Hepatocyte (in vitro differentiated cells): Measurements from ENCODE around the gene FAM240A. TPM values are rescaled to one million over a fixed set of nuclear protein-coding genes. Genes with fewer than 3 reads are reported as not detected.

Experiments
- DNase-seq: peaks from one replicate; pipeline ENCODE4 v3.0.0-alpha.2; 2016; ENCODE audit warnings: low spot score
- H2AFZ ChIP-seq: fragments of 200-600 bp; sonication (generic); 2 replicates; pipeline ENCODE4 v1.6.0; 2016; ENCODE audit warnings: antibody characterized with exemption, mild to moderate bottlenecking
- H3K27ac ChIP-seq: fragments of 200-600 bp; sonication (generic); 2 replicates; pipeline ENCODE4 v1.5.1; 2016; ENCODE audit warnings: mild to moderate bottlenecking
- H3K27me3 ChIP-seq: fragments of 200-600 bp; sonication (generic); 2 replicates; pipeline ENCODE4 v1.6.1; 2016
- H3K36me3 ChIP-seq: fragments of 200-600 bp; sonication (generic); replicated peaks from 2 replicates; pipeline ENCODE4 v1.5.1; 2016; ENCODE audit warnings: low read depth; ENCODE audit not compliant: insufficient read depth
- H3K4me1 ChIP-seq: fragments of 200-600 bp; sonication (generic); 2 replicates; pipeline ENCODE4 v1.5.1; 2016; ENCODE audit warnings: mild to moderate bottlenecking, moderate library complexity; ENCODE audit not compliant: insufficient read depth
- H3K4me2 ChIP-seq: fragments of 200-600 bp; sonication (generic); 2 replicates; pipeline ENCODE4 v1.6.0; 2016
- H3K4me3 ChIP-seq: fragments of 200-600 bp; sonication (generic); 2 replicates; pipeline ENCODE4 v1.5.1; 2016; ENCODE audit warnings: mild to moderate bottlenecking
- H3K79me2 ChIP-seq: fragments of 200-600 bp; sonication (generic); 2 replicates; pipeline ENCODE4 v1.6.0; 2017; ENCODE audit warnings: mild to moderate bottlenecking
- H3K9me2 ChIP-seq: fragments of 200-600 bp; sonication (generic); replicated peaks from 2 replicates; pipeline ENCODE4 v1.6.0; 2017; ENCODE audit warnings: mild to moderate bottlenecking; ENCODE audit not compliant: insufficient read depth
- H3K9me3 ChIP-seq: fragments of 200-600 bp; sonication (generic); 2 replicates; pipeline ENCODE4 v1.5.1; 2016; ENCODE audit warnings: low read depth, mild to moderate bottlenecking
- H4K20me1 ChIP-seq: fragments of 200-600 bp; sonication (generic); 2 replicates; pipeline ENCODE4 v1.6.0; 2016; ENCODE audit warnings: mild to moderate bottlenecking; ENCODE audit not compliant: insufficient read depth, poor library complexity, severe bottlenecking
- CTCF ChIP-seq: fragments of 200-600 bp; sonication (generic); IDR thresholded peaks from 2 replicates; pipeline ENCODE4 v1.5.1; 2016; ENCODE audit warnings: antibody characterized with exemption, mild to moderate bottlenecking; ENCODE audit not compliant: poor library complexity
- EZH2 ChIP-seq: fragments of 200-600 bp; sonication (generic); IDR thresholded peaks from 2 replicates; pipeline ENCODE4 v1.6.1; 2016; ENCODE audit warnings: antibody characterized with exemption, mild to moderate bottlenecking, borderline replicate concordance
- EZH2phosphoT487 ChIP-seq: fragments of 200-600 bp; sonication (generic); IDR thresholded peaks from one replicate; pipeline ENCODE4 v1.6.1; 2018; ENCODE audit warnings: antibody characterized with exemption, mild to moderate bottlenecking, low read depth, moderate library complexity; ENCODE audit not compliant: unreplicated experiment, severe bottlenecking
- WGBS: methylation state at CpG from one replicate; pipeline ENCODE4 v1.1.6; 2016; ENCODE audit warnings: low lambda C conversion rate; ENCODE audit errors: missing lambda C conversion rate; 5-methylcytosine and 5-hydroxymethylcytosine counted together
- polyA plus RNA-seq: library from polyadenylated mRNA; unstranded; fragments of >200 nt; fragmentation: Nextera tagmentation; extraction: Ambion mirVana; gene quantifications from 2 replicates; pipeline ENCODE4 v1.2.1, GENCODE V29; 2016
- total RNA-seq: library from RNA; depleted of rRNA; stranded (reverse); fragments of >200 nt; gene quantifications from 2 replicates; pipeline ENCODE4 v1.2.3, GENCODE V29; 2014

FAM240A gene
- total and polyA plus RNA-seq, 2 experiments from 2014 or later: not detected

- Histone ChIP-seq H3K79me2 (no peaks in the 10 kb centered on the region), H2AFZ (no peak overlapping the region), H3K27me3 (no peaks in the 10 kb centered on the region), H3K9me2 (no peaks in the 10 kb centered on the region), H3K4me2 (no peak overlapping the region), H3K36me3 (no peaks in the 10 kb centered on the region), H3K4me1 (no peaks in the 10 kb centered on the region), H3K9me3 (no peaks in the 10 kb centered on the region), H3K27ac (no peak overlapping the region), H4K20me1 (no peaks in the 10 kb centered on the region), H3K4me3 (no peak overlapping the region)
- WGBS: 85% methylated on average over 14 of the region's 14 CpGs
- no peak for TF ChIP-seq CTCF
- DNase-seq: no peak
Observed at GRCh38 chr3:46593274-46593862, 19.0 kb upstream of the FAM240A start.

GRCh38 chr3:46593979-46594378 lies 18.3 kb upstream of the FAM240A start:
- DNase-seq: no peak
- TF ChIP-seq EZH2 (no peak), EZH2phosphoT487 (no peak), CTCF (no peak)
- H2AFZ ChIP-seq: no peak overlapping the region
- H3K4me2 ChIP-seq: no peak overlapping the region
- H3K79me2 ChIP-seq: no peaks in the 10 kb centered on the region
- no peaks in the 10 kb centered on the region for H3K9me3 ChIP-seq
- no peaks in the 10 kb centered on the region for H3K4me1 ChIP-seq
- H3K36me3 ChIP-seq: no peaks in the 10 kb centered on the region
- H4K20me1 ChIP-seq: no peaks in the 10 kb centered on the region
- H3K9me2 ChIP-seq: no peaks in the 10 kb centered on the region
- no peak overlapping the region for H3K27ac ChIP-seq
- H3K27me3 ChIP-seq: no peaks in the 10 kb centered on the region
- H3K4me3 ChIP-seq: no peak overlapping the region

- H2AFZ ChIP-seq: no peak overlapping the region
- no peaks in the 10 kb centered on the region for H3K27me3 ChIP-seq
- TF ChIP-seq CTCF (no peak), EZH2 (no peak), EZH2phosphoT487 (no peak)
- DNase-seq: no peak
- H3K9me3 ChIP-seq: no peaks in the 10 kb centered on the region
- H3K4me3 ChIP-seq: no peak overlapping the region
- WGBS: 95% methylated on average over 4 of the region's 4 CpGs
- no peaks in the 10 kb centered on the region for H3K36me3 ChIP-seq
- H3K4me2 ChIP-seq: no peak overlapping the region
- H3K4me1 ChIP-seq: no peaks in the 10 kb centered on the region
- no peaks in the 10 kb centered on the region for H4K20me1 ChIP-seq
- H3K9me2 ChIP-seq: no peaks in the 10 kb centered on the region
- H3K27ac ChIP-seq: no peak overlapping the region
- no peaks in the 10 kb centered on the region for H3K79me2 ChIP-seq
Observed at GRCh38 chr3:46594723-46595122, 17.6 kb upstream of the FAM240A start.

- Histone ChIP-seq H3K9me2 (no peaks in the 10 kb centered on the region), H3K4me3 (no peak overlapping the region), H3K4me2 (no peak overlapping the region), H3K27ac (no peak overlapping the region), H3K36me3 (no peaks in the 10 kb centered on the region), H3K4me1 (no peaks in the 10 kb centered on the region), H2AFZ (no peak overlapping the region), H3K79me2 (no peaks in the 10 kb centered on the region), H4K20me1 (no peaks in the 10 kb centered on the region), H3K27me3 (no peaks in the 10 kb centered on the region), H3K9me3 (no peaks in the 10 kb centered on the region)
- WGBS: 92% methylated on average over 8 of the region's 8 CpGs
- no peak for DNase-seq
- no peak for TF ChIP-seq EZH2
- TF ChIP-seq CTCF: no peak
- no peak for TF ChIP-seq EZH2phosphoT487
Observed at GRCh38 chr3:46595819-46596314, 16.5 kb upstream of the FAM240A start.
